SK-N-SH treated with all-trans-retinoic acid at 6 μM for 48 hours (cell line): ENCODE results near the gene SMOC1.

Experiments
- ATAC-seq: fragments of 200-7000 bp; cut with Tn5 transposase; 3 replicates; pipeline ENCODE4 v1.9.1; 2020; ENCODE audit warnings: mild to moderate bottlenecking, moderate library complexity
- ARNTL ChIP-seq: fragments of 450-650 bp; formaldehyde crosslinking; IDR thresholded peaks from 2 replicates; pipeline ENCODE4 v1.5.0; 2020; ENCODE audit warnings: low read depth, mild to moderate bottlenecking, moderate library complexity, borderline replicate concordance
- BACH2 ChIP-seq: fragments of 250-450 bp; sonication (Bioruptor Pico); IDR thresholded peaks from 2 replicates; pipeline ENCODE4 v1.9.0; 2021; ENCODE audit warnings: mild to moderate bottlenecking, borderline replicate concordance
- CSDC2 ChIP-seq: fragments of 250-450 bp; sonication (Bioruptor Pico); IDR thresholded peaks from 2 replicates; pipeline ENCODE4 v1.5.0; 2020; ENCODE audit warnings: mild to moderate bottlenecking, moderate library complexity
- ESRRG ChIP-seq: fragments of 250-450 bp; sonication (Bioruptor Pico); IDR thresholded peaks from 2 replicates; pipeline ENCODE4 v1.6.1; 2021; ENCODE audit warnings: mild to moderate bottlenecking
- GLIS3 ChIP-seq: fragments of 250-450 bp; sonication (Bioruptor Pico); IDR thresholded peaks from 2 replicates; pipeline ENCODE4 v1.5.0; 2020; ENCODE audit warnings: mild to moderate bottlenecking, moderate library complexity
- ISL1 ChIP-seq: fragments of 250-450 bp; sonication (Bioruptor Pico); IDR thresholded peaks from 2 replicates; pipeline ENCODE4 v2.1.2; 2022; ENCODE audit warnings: mild to moderate bottlenecking, moderate library complexity
- OSR1 ChIP-seq: fragments of 250-450 bp; sonication (Bioruptor Pico); IDR thresholded peaks from 2 replicates; pipeline ENCODE4 v1.8.0; 2022; ENCODE audit warnings: moderate library complexity, mild to moderate bottlenecking, inconsistent platforms
- PPARA ChIP-seq: fragments of 250-450 bp; sonication (Bioruptor Pico); IDR thresholded peaks from 2 replicates; pipeline ENCODE4 v1.5.0; 2020; ENCODE audit warnings: mild to moderate bottlenecking, borderline replicate concordance
- RARB ChIP-seq: fragments of 250-450 bp; sonication (Bioruptor Pico); IDR thresholded peaks from 2 replicates; pipeline ENCODE4 v1.8.0; 2021; ENCODE audit warnings: mild to moderate bottlenecking, moderate library complexity
- SNAI2 ChIP-seq: fragments of 250-450 bp; sonication (Bioruptor Pico); IDR thresholded peaks from 2 replicates; pipeline ENCODE4 v1.5.0; 2020; ENCODE audit warnings: mild to moderate bottlenecking, moderate library complexity
- TCF4 ChIP-seq: fragments of 250-450 bp; sonication (Bioruptor Pico); IDR thresholded peaks from 2 replicates; pipeline ENCODE4 v1.8.0; 2021; ENCODE audit warnings: mild to moderate bottlenecking, moderate library complexity, borderline replicate concordance
- TOX ChIP-seq: fragments of 250-450 bp; sonication (Bioruptor Pico); IDR thresholded peaks from 2 replicates; pipeline ENCODE4 v1.8.0; 2021; ENCODE audit warnings: mild to moderate bottlenecking, moderate library complexity, borderline replicate concordance
- ZC3H10 ChIP-seq: fragments of 250-450 bp; sonication (Bioruptor Pico); IDR thresholded peaks from 2 replicates; pipeline ENCODE4 v1.5.1; 2021; ENCODE audit warnings: mild to moderate bottlenecking, moderate library complexity
- ZFP3 ChIP-seq: fragments of 250-450 bp; sonication (Bioruptor Pico); IDR thresholded peaks from 2 replicates; pipeline ENCODE4 v1.5.0; 2020; ENCODE audit warnings: mild to moderate bottlenecking, moderate library complexity
- ZFP30 ChIP-seq: fragments of 450-650 bp; formaldehyde crosslinking; IDR thresholded peaks from 2 replicates; pipeline ENCODE4 v1.5.0; 2022; ENCODE audit warnings: mild to moderate bottlenecking, moderate library complexity
- ZNF565 ChIP-seq: fragments of 450-650 bp; formaldehyde crosslinking; conservative IDR thresholded peaks from 2 replicates; pipeline ENCODE4 v1.5.0; 2020; ENCODE audit warnings: low read depth, mild to moderate bottlenecking, moderate library complexity
- ZNF8 ChIP-seq: fragments of 450-650 bp; formaldehyde crosslinking; IDR thresholded peaks from 2 replicates; pipeline ENCODE4 v1.5.0; 2020; ENCODE audit warnings: mild to moderate bottlenecking, moderate library complexity
- TF ChIP-seq, protein P1 (sequence below): fragments of 250-450 bp; sonication (Bioruptor Pico); IDR thresholded peaks from 2 replicates; pipeline ENCODE4 v1.8.0; 2021; ENCODE audit warnings: low read depth, mild to moderate bottlenecking, moderate library complexity, borderline replicate concordance
- TF ChIP-seq, protein P2 (sequence below): fragments of 250-450 bp; sonication (Bioruptor Pico); IDR thresholded peaks from 2 replicates; pipeline ENCODE4 v1.5.1; 2020; ENCODE audit warnings: low read depth, mild to moderate bottlenecking, moderate library complexity
- TF ChIP-seq, protein P3 (sequence below): fragments of 250-450 bp; sonication (Bioruptor Pico); IDR thresholded peaks from 2 replicates; pipeline ENCODE4 v1.5.1; 2021; ENCODE audit warnings: mild to moderate bottlenecking, moderate library complexity
- TF ChIP-seq, protein P4 (sequence below): fragments of 250-450 bp; sonication (Bioruptor Pico); IDR thresholded peaks from 2 replicates; pipeline ENCODE4 v1.8.0; 2020; ENCODE audit warnings: mild to moderate bottlenecking, moderate library complexity, borderline replicate concordance

The SMOC1 gene

DNA sequence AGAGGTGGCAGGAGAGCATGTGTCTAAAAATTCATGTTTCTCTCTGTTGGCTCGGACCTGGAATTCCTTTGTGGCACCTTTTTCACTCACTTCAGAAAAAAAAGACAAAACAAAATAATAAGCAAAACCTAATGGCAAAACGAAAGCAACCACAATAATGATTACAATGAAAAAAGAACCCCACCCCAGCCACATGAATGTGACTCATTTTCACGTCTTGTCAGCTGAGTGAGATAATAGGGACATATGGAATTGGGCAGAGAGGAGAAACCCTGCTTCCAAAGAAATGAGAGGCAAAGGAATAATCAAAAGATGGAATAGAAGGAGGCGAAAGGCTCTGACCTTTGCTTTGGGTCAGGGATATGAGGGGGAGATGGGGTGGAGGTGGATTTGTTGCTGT is 166.1 kb downstream of the SMOC1 start:
- ATAC-seq, result no peak
- TF ChIP-seq, protein P1, sequence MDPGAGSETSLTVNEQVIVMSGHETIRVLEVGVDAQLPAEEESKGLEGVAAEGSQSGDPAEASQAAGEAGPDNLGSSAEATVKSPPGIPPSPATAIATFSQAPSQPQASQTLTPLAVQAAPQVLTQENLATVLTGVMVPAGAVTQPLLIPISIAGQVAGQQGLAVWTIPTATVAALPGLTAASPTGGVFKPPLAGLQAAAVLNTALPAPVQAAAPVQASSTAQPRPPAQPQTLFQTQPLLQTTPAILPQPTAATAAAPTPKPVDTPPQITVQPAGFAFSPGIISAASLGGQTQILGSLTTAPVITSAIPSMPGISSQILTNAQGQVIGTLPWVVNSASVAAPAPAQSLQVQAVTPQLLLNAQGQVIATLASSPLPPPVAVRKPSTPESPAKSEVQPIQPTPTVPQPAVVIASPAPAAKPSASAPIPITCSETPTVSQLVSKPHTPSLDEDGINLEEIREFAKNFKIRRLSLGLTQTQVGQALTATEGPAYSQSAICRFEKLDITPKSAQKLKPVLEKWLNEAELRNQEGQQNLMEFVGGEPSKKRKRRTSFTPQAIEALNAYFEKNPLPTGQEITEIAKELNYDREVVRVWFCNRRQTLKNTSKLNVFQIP (CRISPR knock-in tag), result no peak
- TF ChIP-seq PPARA (CRISPR knock-in tag), result no peak
- no peak for TF ChIP-seq CSDC2 (CRISPR knock-in tag)
- no peak for TF ChIP-seq ISL1
- TF ChIP-seq GLIS3 (CRISPR knock-in tag), result no peak
- TF ChIP-seq SNAI2, result no peak
- TF ChIP-seq TOX (CRISPR knock-in tag), result no peak
- no peak for TF ChIP-seq ZNF8 (CRISPR knock-in tag)
- TF ChIP-seq RARB, result no peak
- no peak for TF ChIP-seq ZNF565 (CRISPR knock-in tag)

DNA sequence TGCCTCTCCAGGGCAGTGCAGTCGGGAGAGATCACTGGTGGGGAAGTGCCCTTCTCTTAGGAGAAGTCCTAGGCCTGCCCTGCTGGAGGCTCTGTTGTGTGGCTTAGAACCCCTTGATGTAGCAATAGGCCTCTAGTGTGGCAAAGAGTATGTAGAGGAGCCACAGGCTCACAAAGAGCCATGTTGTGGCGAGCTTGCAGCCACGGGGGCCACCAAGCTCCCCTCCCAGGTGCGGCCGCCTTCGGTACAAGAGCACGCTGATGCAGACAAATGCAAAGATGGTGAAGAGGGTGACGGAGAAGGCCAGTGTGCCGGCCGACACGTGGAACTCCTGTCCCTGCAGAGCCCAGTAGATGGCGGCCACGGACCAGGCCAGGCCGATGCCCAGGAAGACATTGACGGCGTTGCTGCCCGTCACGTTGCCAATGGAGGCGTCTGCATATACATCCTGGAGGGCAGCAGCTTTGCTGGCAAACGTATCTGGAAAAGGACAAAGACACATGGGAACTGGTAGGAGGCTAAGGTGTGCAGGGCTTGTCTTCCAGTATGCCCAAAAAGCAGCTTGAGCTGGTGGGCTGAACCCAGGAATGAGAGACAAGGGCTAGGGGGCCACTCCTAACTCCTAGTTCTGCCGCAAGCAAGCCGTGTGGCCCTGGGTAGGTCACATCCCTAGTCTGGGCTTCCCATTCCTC is 166.8 kb downstream of the SMOC1 start:
- peak; percentile 61; the same call in 1 of the 3 replicates for ATAC-seq
- TF ChIP-seq BACH2 (CRISPR knock-in tag) (no peak), CSDC2 (CRISPR knock-in tag) (no peak), TOX (CRISPR knock-in tag) (no peak), TCF4 (CRISPR knock-in tag) (no peak), ARNTL (no peak), ESRRG (no peak), ZNF8 (CRISPR knock-in tag) (no peak), OSR1 (CRISPR knock-in tag) (no peak), ZFP30 (no peak), ZFP3 (CRISPR knock-in tag) (no peak)
- TF ChIP-seq, protein P1 (CRISPR knock-in tag), result no peak

DNA sequence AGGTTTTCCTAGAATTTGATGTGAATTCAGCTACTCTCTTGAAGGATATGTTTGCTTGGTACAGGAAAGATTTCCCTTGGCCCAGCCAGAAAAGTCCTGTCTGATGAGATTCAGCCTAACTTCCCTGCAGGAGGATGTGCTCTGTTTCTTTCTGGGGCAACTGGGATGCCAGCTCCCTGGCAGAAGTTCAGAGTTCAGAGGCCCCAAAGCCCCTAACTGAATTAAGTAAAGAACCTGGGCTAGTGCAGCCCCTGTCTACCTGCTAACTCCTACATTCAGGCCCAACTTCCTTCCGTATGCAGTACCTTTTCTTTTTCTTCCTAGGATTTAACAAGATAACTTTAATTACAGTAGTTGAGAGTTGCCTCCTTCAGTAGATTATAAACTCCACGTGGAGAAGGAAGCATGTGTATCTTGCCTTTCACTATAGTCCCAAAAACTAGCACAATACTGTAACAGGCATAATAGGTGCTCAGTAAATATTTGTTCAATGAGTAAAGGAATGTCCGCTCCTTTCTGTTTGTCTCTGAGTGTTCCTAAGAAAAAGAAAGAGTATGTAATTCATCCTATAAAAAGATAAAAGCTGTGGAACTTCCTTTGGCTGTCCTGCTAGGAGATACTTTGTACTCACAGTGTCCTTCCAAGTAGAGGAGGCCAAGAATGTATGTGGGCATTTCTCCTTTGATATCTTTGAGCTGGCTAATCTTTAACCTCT is 168.5 kb downstream of the SMOC1 start:
- ATAC-seq, result no peak
- no peak for TF ChIP-seq BACH2 (CRISPR knock-in tag)
- TF ChIP-seq ZNF8 (CRISPR knock-in tag), result no peak
- no peak for TF ChIP-seq TCF4 (CRISPR knock-in tag)

DNA sequence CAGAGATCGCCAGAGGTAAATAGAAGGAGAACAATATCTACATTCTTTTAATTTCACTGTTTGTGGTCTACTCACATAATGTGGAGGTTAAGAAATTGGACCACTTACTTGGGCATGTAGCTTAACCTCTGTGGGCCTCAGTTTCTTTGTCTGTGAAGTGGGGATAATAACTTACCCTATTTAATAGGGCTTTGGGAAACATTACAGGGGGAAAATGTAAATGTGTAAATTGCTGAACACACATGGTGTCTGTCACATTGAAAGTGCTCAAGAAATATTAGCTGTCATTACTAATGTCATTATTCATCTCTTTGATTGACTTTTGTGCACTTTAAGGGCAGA is 169.1 kb downstream of the SMOC1 start:
- no peak for ATAC-seq
- TF ChIP-seq, protein P2, sequence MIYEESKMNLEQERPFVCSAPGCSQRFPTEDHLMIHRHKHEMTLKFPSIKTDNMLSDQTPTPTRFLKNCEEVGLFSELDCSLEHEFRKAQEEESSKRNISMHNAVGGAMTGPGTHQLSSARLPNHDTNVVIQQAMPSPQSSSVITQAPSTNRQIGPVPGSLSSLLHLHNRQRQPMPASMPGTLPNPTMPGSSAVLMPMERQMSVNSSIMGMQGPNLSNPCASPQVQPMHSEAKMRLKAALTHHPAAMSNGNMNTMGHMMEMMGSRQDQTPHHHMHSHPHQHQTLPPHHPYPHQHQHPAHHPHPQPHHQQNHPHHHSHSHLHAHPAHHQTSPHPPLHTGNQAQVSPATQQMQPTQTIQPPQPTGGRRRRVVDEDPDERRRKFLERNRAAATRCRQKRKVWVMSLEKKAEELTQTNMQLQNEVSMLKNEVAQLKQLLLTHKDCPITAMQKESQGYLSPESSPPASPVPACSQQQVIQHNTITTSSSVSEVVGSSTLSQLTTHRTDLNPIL (CRISPR knock-in tag), result no peak
- no peak for TF ChIP-seq ZFP30
- TF ChIP-seq BACH2 (CRISPR knock-in tag), result no peak
- TF ChIP-seq, protein P3, sequence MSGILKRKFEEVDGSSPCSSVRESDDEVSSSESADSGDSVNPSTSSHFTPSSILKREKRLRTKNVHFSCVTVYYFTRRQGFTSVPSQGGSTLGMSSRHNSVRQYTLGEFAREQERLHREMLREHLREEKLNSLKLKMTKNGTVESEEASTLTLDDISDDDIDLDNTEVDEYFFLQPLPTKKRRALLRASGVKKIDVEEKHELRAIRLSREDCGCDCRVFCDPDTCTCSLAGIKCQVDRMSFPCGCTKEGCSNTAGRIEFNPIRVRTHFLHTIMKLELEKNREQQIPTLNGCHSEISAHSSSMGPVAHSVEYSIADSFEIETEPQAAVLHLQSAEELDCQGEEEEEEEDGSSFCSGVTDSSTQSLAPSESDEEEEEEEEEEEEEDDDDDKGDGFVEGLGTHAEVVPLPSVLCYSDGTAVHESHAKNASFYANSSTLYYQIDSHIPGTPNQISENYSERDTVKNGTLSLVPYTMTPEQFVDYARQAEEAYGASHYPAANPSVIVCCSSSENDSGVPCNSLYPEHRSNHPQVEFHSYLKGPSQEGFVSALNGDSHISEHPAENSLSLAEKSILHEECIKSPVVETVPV (CRISPR knock-in tag), result no peak
- TF ChIP-seq ZNF8 (CRISPR knock-in tag), result no peak
- TF ChIP-seq, protein P4, sequence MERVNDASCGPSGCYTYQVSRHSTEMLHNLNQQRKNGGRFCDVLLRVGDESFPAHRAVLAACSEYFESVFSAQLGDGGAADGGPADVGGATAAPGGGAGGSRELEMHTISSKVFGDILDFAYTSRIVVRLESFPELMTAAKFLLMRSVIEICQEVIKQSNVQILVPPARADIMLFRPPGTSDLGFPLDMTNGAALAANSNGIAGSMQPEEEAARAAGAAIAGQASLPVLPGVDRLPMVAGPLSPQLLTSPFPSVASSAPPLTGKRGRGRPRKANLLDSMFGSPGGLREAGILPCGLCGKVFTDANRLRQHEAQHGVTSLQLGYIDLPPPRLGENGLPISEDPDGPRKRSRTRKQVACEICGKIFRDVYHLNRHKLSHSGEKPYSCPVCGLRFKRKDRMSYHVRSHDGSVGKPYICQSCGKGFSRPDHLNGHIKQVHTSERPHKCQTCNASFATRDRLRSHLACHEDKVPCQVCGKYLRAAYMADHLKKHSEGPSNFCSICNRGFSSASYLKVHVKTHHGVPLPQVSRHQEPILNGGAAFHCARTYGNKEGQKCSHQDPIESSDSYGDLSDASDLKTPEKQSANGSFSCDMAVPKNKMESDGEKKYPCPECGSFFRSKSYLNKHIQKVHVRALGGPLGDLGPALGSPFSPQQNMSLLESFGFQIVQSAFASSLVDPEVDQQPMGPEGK (CRISPR knock-in tag), result no peak
- TF ChIP-seq RARB, result no peak
- TF ChIP-seq GLIS3 (CRISPR knock-in tag), result no peak
- TF ChIP-seq ESRRG, result no peak
- TF ChIP-seq, protein P1 (CRISPR knock-in tag), result no peak
- TF ChIP-seq TCF4 (CRISPR knock-in tag), result no peak
- TF ChIP-seq PPARA (CRISPR knock-in tag), result no peak
- TF ChIP-seq ZFP3 (CRISPR knock-in tag), result no peak
- no peak for TF ChIP-seq ZC3H10 (CRISPR knock-in tag)
- no peak for TF ChIP-seq CSDC2 (CRISPR knock-in tag)
- no peak for TF ChIP-seq SNAI2
